K562 (cell line): ENCODE measurements around the gene PASD1.

ENCODE experiments used
- HSF4 ChIP-seq: fragments of 250-450 bp; sonication (Bioruptor Pico); IDR thresholded peaks from 2 replicates; pipeline ENCODE4 v2.1.2; 2022; ENCODE audit warnings: mild to moderate bottlenecking, moderate library complexity, borderline replicate concordance
- NBN ChIP-seq: fragments of 450-650 bp; IDR thresholded peaks from 2 replicates; pipeline ENCODE4 v1.6.1; 2016; ENCODE audit warnings: low read depth, mild to moderate bottlenecking
- ZFX ChIP-seq: sonication (generic); formaldehyde crosslinking; IDR thresholded peaks from 2 replicates; pipeline ENCODE4 v1.8.0; 2022; ENCODE audit warnings: mild to moderate bottlenecking, missing genetic modification reagents, moderate library complexity

GRCh38 chrX:151724563-151725337 lies 161.3 kb downstream of the PASD1 start:
- TF ChIP-seq NBN (no peak), ZFX (CRISPR knock-in tag) (no peak), HSF4 (CRISPR knock-in tag) (no peak)
